A549 (cell line): ENCODE results near the gene HOXC10. TPM values are rescaled to one million over a fixed set of nuclear protein-coding genes. Genes with fewer than 3 reads are reported as not detected.
A peak's percentile ranks its signal among the peaks of the same experiment; 100 is the strongest.

Experiments used
- ATAC-seq, 2 experiments: fragments of 200-7000 bp in 1 of 2; fragments of >200 bp in 1 of 2; cut with Nextera tagmentation in 1 of 2; cut with Tn5 transposase in 1 of 2; 3 replicates each; pipeline versions ENCODE4 v1.8.0 to v1.9.1; 2018 to 2020; ENCODE audit warnings: mild to moderate bottlenecking in 1 of 2, moderate library complexity in 1 of 2
- CTCF ChIA-PET: fragments of 300-600 bp; sonication (Branson Sonifier 250); formaldehyde crosslinking; extraction: SDS; loops from one replicate; lab custom pipeline; 2021; ENCODE audit warnings: antibody characterized with exemption, inconsistent platforms; lab: Yijun Ruan, JAX
- POLR2A ChIA-PET: fragments of 350-600 bp; formaldehyde crosslinking; extraction: SDS; loops from one replicate; lab custom pipeline; 2021; ENCODE audit warnings: antibody characterized with exemption, inconsistent platforms; lab: Yijun Ruan, JAX
- DNase-seq, 2 experiments: peaks; one replicate each; pipeline versions ENCODE4 v3.0.0 to v3.0.0-alpha.2; 2011 to 2016; ENCODE audit warnings: low read depth in 1 of 2, low spot score in 1 of 2
- FAIRE-seq: peaks from 2 replicates; lab custom pipeline; 2011; peaks lifted over from hg19 to GRCh38; lab: Jason Lieb, UNC
- H3K27ac ChIP-seq, 2 experiments: fragments of >200 bp; sonication (Bioruptor Twin); formaldehyde crosslinking; 3 replicates each; pipeline ENCODE4 v1.5.1; 2016 to 2017
- H3K4me1 ChIP-seq: fragments of >200 bp; sonication (Bioruptor Twin); formaldehyde crosslinking; 3 replicates; pipeline ENCODE4 v1.6.1; 2016
- H3K4me2 ChIP-seq: fragments of >200 bp; sonication (Bioruptor Twin); formaldehyde crosslinking; 3 replicates; pipeline ENCODE4 v1.6.1; 2016
- H3K4me3 ChIP-seq: fragments of >200 bp; sonication (Bioruptor Twin); formaldehyde crosslinking; 3 replicates; pipeline ENCODE4 v1.5.1; 2016
- H3K9me3 ChIP-seq: fragments of >200 bp; sonication (Bioruptor Twin); formaldehyde crosslinking; 3 replicates; pipeline ENCODE4 v1.6.1; 2016
- BHLHE40 ChIP-seq: IDR thresholded peaks from 2 replicates; pipeline ENCODE4 v1.6.1; 2012; ENCODE audit warnings: low read depth, low read length, inconsistent platforms
- CBX2 ChIP-seq: fragments of 200-600 bp; sonication (generic); IDR thresholded peaks from 2 replicates; pipeline ENCODE4 v1.6.1; 2016; ENCODE audit warnings: low read depth, mild to moderate bottlenecking, borderline replicate concordance
- CBX8 ChIP-seq: fragments of 200-600 bp; sonication (generic); IDR thresholded peaks from 2 replicates; pipeline ENCODE4 v1.6.1; 2016
- CHD4 ChIP-seq: fragments of 200-600 bp; sonication (generic); IDR thresholded peaks from 2 replicates; pipeline ENCODE4 v1.6.1; 2016; ENCODE audit warnings: antibody characterized with exemption, mild to moderate bottlenecking, borderline replicate concordance
- ELK1 ChIP-seq: fragments of 150-350 bp; IDR thresholded peaks from 2 replicates; pipeline ENCODE4 v1.6.1; 2014; ENCODE audit warnings: low read depth, mild to moderate bottlenecking, low read length
- EP300 ChIP-seq, 2 experiments: fragments of >200 bp; sonication (Bioruptor Twin); formaldehyde crosslinking; IDR thresholded peaks; 2 replicates in 1 of 2; 3 replicates in 1 of 2; pipeline ENCODE4 v1.6.1; 2016 to 2017
- ESRRA ChIP-seq: fragments of 150-350 bp; IDR thresholded peaks from 2 replicates; pipeline ENCODE4 v1.6.1; 2014; ENCODE audit warnings: mild to moderate bottlenecking, low read length, borderline replicate concordance
- FOSL2 ChIP-seq, 2 experiments: fragments of 450-650 bp in 1 of 2; fragments of >200 bp in 1 of 2; sonication (Bioruptor Twin) in 1 of 2; formaldehyde crosslinking; IDR thresholded peaks; 2 replicates each; pipeline versions ENCODE4 v1.5.0 to v1.6.1; 2016 to 2020; ENCODE audit warnings: mild to moderate bottlenecking in 1 of 2, moderate library complexity in 1 of 2
- GATA3 ChIP-seq: IDR thresholded peaks from 2 replicates; pipeline ENCODE4 v1.6.1; 2012; ENCODE audit warnings: borderline replicate concordance
- HEYL ChIP-seq: fragments of 250-450 bp; sonication (Bioruptor Pico); IDR thresholded peaks from 2 replicates; pipeline ENCODE4 v1.8.0; 2021; ENCODE audit warnings: mild to moderate bottlenecking, moderate library complexity
- KDM5A ChIP-seq: fragments of 200-600 bp; sonication (generic); IDR thresholded peaks from 2 replicates; pipeline ENCODE4 v1.6.1; 2016; ENCODE audit warnings: antibody characterized with exemption, mild to moderate bottlenecking
- MAZ ChIP-seq: fragments of 150-350 bp; IDR thresholded peaks from 2 replicates; pipeline ENCODE4 v1.6.1; 2014; ENCODE audit warnings: antibody characterized with exemption, low read depth, low read length, borderline replicate concordance
- PBX3 ChIP-seq: IDR thresholded peaks from 2 replicates; pipeline ENCODE4 v1.6.1; 2012
- RAD21 ChIP-seq, 2 experiments: fragments of >200 bp in 1 of 2; sonication (Bioruptor Twin) in 1 of 2; formaldehyde crosslinking in 1 of 2; IDR thresholded peaks in 1 of 2; conservative IDR thresholded peaks in 1 of 2; 2 replicates in 1 of 2; 3 replicates in 1 of 2; pipeline ENCODE4 v1.6.1; 2012 to 2018; ENCODE audit warnings: inconsistent platforms in 1 of 2
- RFX5 ChIP-seq: fragments of 450-650 bp; IDR thresholded peaks from 2 replicates; pipeline ENCODE4 v1.7.1; 2014; ENCODE audit warnings: antibody characterized with exemption, mild to moderate bottlenecking, moderate library complexity
- SMC3 ChIP-seq: fragments of >200 bp; sonication (Bioruptor Twin); formaldehyde crosslinking; IDR thresholded peaks from 3 replicates; pipeline ENCODE4 v1.6.1; 2018; ENCODE audit warnings: inconsistent platforms
- ZC3H11A ChIP-seq: fragments of 450-650 bp; IDR thresholded peaks from 2 replicates; pipeline ENCODE4 v1.6.1; 2014; ENCODE audit warnings: antibody characterized with exemption, mild to moderate bottlenecking
- ZNF302 ChIP-seq: fragments of 250-450 bp; sonication (Bioruptor Pico); IDR thresholded peaks from 2 replicates; pipeline ENCODE4 v1.9.0; 2021; ENCODE audit warnings: inconsistent platforms, mild to moderate bottlenecking, moderate library complexity
- ZSCAN20 ChIP-seq: fragments of 250-450 bp; sonication (Bioruptor Pico); IDR thresholded peaks from 2 replicates; pipeline ENCODE4 v1.8.0; 2022; ENCODE audit warnings: mild to moderate bottlenecking, moderate library complexity
- WGBS: methylation state at CpG from one replicate; pipeline ENCODE4 v1.1.6; 2017; ENCODE audit errors: missing lambda C conversion rate; 5-methylcytosine and 5-hydroxymethylcytosine counted together
- polyA plus RNA-seq, 4 experiments: library from polyadenylated mRNA; depleted of rRNA in 3 of 4; stranded (reverse); fragments of >200 nt; fragmentation: RNase III in 1 of 4; extraction: RNeasy Plus Mini Kit Qiagen cat#74134 plus additional on column Dnase treatment in 1 of 4; gene quantifications; 2 replicates in 3 of 4; 3 replicates in 1 of 4; pipeline ENCODE4 v1.2.3, GENCODE V29; 2011 to 2017
- TF ChIP-seq, protein P1 (sequence below): fragments of >200 bp; sonication (Bioruptor Twin); formaldehyde crosslinking; IDR thresholded peaks from 3 replicates; pipeline ENCODE4 v1.5.1; 2016
- TF ChIP-seq, protein P2 (sequence below): fragments of 200-600 bp; sonication (generic); IDR thresholded peaks from 2 replicates; pipeline ENCODE4 v1.6.1; 2016; ENCODE audit warnings: antibody characterized with exemption, mild to moderate bottlenecking, moderate library complexity
- TF ChIP-seq, protein P3 (sequence below): fragments of >200 bp; sonication (Bioruptor Twin); formaldehyde crosslinking; IDR thresholded peaks from 2 replicates; pipeline ENCODE4 v1.6.1; 2016

HOXC10 gene
- polyA plus RNA-seq, 2 of the 4 experiments (the other 2 are of a cell fraction) = 2.9 to 3.2 TPM

DNA sequence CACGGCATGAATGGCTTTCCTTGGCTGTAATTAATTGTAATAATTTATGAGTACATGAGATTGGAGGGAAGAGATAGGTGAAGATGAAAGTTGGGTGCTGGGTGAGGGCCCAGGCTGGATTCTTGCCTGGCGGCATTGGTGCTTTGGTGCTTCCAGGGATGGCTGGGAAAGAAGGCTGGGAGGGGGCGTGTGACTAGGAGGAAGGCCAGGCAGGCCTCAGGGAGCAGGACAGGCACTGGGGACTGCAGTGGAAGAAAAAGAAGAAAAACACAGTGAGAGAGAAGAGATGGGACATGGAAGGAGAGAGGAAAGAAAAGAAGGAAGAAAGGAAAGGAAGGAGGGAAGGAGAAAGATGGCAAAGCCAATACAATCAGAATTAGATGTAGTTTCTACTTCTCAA, 18.7 kb downstream of the HOXC10 start:
- CTCF ChIA-PET = interaction anchor here (1.7 to 28.7 kb wide), 9 partner anchors 8 to 235 kb away, joined by 4 to 1074 read pairs (median 54); partner anchors contain the start of genes HOXC10, HOXC5, HOXC6 and SMUG1
- Histone ChIP-seq H3K27ac (no peak overlapping the region), H3K4me3 (no peak overlapping the region), H3K9me3 (no peaks in the 10 kb centered on the region), H3K4me2 (no peak overlapping the region), H3K4me1 (peaks cover 13% of the 10 kb centered on the region)
- ATAC-seq (no peak), DNase-seq (no peak), FAIRE-seq (no peak)
- 91% methylated on average over 3 of the region's 3 CpGs for WGBS
- no peak for TF ChIP-seq KDM5A
- TF ChIP-seq RAD21 (conservative IDR thresholded peaks at IDR 0.05 in 1 of 2, IDR thresholded peaks at IDR 0.05 in 1 of 2) = no peak
- no peak for TF ChIP-seq ESRRA
- TF ChIP-seq CBX8 = no peak
- TF ChIP-seq, protein P1, sequence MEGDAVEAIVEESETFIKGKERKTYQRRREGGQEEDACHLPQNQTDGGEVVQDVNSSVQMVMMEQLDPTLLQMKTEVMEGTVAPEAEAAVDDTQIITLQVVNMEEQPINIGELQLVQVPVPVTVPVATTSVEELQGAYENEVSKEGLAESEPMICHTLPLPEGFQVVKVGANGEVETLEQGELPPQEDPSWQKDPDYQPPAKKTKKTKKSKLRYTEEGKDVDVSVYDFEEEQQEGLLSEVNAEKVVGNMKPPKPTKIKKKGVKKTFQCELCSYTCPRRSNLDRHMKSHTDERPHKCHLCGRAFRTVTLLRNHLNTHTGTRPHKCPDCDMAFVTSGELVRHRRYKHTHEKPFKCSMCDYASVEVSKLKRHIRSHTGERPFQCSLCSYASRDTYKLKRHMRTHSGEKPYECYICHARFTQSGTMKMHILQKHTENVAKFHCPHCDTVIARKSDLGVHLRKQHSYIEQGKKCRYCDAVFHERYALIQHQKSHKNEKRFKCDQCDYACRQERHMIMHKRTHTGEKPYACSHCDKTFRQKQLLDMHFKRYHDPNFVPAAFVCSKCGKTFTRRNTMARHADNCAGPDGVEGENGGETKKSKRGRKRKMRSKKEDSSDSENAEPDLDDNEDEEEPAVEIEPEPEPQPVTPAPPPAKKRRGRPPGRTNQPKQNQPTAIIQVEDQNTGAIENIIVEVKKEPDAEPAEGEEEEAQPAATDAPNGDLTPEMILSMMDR = no peak
- TF ChIP-seq MAZ = no peak
- no peak for TF ChIP-seq ZSCAN20
- POLR2A ChIA-PET = interaction anchor here (0.7 kb wide), 1 partner anchor 50 kb away, joined by 3 read pairs; no protein-coding TSS in a partner anchor

- FAIRE-seq (no peak), ATAC-seq (no peak), DNase-seq (no peak)
- CTCF ChIA-PET = interaction anchor here (0.6 to 28.7 kb wide), 11 partner anchors 9 to 245 kb away, joined by 3 to 1074 read pairs (median 45); partner anchors contain the start of genes HOXC10, HOXC5, HOXC6 and SMUG1
- H3K9me3 ChIP-seq = no peaks in the 10 kb centered on the region
- H3K4me3 ChIP-seq = no peak overlapping the region
- peaks cover 9% of the 10 kb centered on the region for H3K4me1 ChIP-seq
- WGBS = 75% methylated on average over 20 of the region's 20 CpGs
- POLR2A ChIA-PET = no interaction called here
- TF ChIP-seq ZNF302 = no peak
- TF ChIP-seq SMC3 = peak; percentile 35; the same call in 2 of the 3 replicates
- TF ChIP-seq, protein P2, sequence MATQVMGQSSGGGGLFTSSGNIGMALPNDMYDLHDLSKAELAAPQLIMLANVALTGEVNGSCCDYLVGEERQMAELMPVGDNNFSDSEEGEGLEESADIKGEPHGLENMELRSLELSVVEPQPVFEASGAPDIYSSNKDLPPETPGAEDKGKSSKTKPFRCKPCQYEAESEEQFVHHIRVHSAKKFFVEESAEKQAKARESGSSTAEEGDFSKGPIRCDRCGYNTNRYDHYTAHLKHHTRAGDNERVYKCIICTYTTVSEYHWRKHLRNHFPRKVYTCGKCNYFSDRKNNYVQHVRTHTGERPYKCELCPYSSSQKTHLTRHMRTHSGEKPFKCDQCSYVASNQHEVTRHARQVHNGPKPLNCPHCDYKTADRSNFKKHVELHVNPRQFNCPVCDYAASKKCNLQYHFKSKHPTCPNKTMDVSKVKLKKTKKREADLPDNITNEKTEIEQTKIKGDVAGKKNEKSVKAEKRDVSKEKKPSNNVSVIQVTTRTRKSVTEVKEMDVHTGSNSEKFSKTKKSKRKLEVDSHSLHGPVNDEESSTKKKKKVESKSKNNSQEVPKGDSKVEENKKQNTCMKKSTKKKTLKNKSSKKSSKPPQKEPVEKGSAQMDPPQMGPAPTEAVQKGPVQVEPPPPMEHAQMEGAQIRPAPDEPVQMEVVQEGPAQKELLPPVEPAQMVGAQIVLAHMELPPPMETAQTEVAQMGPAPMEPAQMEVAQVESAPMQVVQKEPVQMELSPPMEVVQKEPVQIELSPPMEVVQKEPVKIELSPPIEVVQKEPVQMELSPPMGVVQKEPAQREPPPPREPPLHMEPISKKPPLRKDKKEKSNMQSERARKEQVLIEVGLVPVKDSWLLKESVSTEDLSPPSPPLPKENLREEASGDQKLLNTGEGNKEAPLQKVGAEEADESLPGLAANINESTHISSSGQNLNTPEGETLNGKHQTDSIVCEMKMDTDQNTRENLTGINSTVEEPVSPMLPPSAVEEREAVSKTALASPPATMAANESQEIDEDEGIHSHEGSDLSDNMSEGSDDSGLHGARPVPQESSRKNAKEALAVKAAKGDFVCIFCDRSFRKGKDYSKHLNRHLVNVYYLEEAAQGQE = no peak
- TF ChIP-seq, protein P1 = 0 out of 3 replicates have a peak, but pooled peaks have one; percentile 7
- no peak for TF ChIP-seq PBX3
- no peak for TF ChIP-seq RFX5
- TF ChIP-seq, protein P3, sequence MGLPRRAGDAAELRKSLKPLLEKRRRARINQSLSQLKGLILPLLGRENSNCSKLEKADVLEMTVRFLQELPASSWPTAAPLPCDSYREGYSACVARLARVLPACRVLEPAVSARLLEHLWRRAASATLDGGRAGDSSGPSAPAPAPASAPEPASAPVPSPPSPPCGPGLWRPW = no peak
- no peak for TF ChIP-seq CBX2
- no peak for TF ChIP-seq BHLHE40
- no peak for TF ChIP-seq HEYL (CRISPR knock-in tag)
- TF ChIP-seq GATA3 = no peak
- TF ChIP-seq CHD4 = no peak
- no peak for TF ChIP-seq MAZ
- TF ChIP-seq ZC3H11A = no peak
- no peak for TF ChIP-seq EP300 (IDR thresholded peaks at IDR 0.05)
- peak; percentile 38 to 53; a peak in 4 of 5 replicates for TF ChIP-seq RAD21 (conservative IDR thresholded peaks at IDR 0.05 in 1 of 2, IDR thresholded peaks at IDR 0.05 in 1 of 2)
- TF ChIP-seq CBX8 = no peak
- TF ChIP-seq ELK1 = no peak
- TF ChIP-seq FOSL2 (IDR thresholded peaks at IDR 0.05) = no peak
- TF ChIP-seq FOSL2 (CRISPR knock-in tag; IDR thresholded peaks at IDR 0.05) = no peak
- no peak overlapping the region for H3K27ac ChIP-seq
- no peak overlapping the region for H3K4me2 ChIP-seq
Observed at GRCh38 chr12:54004063-54004840, 19.3 kb downstream of the HOXC10 start.
